Measurements from ENCODE around the gene TMEM231.

DNA sequence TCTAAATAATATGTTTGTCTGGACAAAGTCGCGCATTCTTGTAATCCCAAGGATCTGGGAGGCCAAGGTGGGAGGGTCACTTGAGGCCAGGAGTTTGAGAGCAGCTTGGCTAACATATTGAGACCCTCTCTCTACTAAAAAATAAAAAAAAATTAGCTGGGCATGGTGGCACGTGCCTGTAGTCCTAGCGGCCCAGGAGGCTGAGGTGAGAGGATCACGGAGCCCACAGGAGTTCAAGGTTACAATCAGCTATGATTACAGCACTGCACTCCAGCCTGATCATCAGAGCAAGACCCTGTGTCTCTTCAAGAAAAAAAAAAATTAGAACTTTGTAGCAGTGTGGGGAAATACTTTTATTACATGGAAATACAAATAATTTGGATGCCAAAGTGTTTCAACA lies 54.7 kb downstream of the TMEM231 start:
- TF ChIP-seq, protein P1, sequence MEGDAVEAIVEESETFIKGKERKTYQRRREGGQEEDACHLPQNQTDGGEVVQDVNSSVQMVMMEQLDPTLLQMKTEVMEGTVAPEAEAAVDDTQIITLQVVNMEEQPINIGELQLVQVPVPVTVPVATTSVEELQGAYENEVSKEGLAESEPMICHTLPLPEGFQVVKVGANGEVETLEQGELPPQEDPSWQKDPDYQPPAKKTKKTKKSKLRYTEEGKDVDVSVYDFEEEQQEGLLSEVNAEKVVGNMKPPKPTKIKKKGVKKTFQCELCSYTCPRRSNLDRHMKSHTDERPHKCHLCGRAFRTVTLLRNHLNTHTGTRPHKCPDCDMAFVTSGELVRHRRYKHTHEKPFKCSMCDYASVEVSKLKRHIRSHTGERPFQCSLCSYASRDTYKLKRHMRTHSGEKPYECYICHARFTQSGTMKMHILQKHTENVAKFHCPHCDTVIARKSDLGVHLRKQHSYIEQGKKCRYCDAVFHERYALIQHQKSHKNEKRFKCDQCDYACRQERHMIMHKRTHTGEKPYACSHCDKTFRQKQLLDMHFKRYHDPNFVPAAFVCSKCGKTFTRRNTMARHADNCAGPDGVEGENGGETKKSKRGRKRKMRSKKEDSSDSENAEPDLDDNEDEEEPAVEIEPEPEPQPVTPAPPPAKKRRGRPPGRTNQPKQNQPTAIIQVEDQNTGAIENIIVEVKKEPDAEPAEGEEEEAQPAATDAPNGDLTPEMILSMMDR (IDR thresholded peaks at IDR 0.05), result no peak
- no peak for TF ChIP-seq POLR2A (IDR thresholded peaks at IDR 0.05)
